Activated B cell treated with CpG ODN at 0.5 μM for 24 hours (primary cell): Measurements from ENCODE around the gene NOM1. TPM values are rescaled to one million over a fixed set of nuclear protein-coding genes. Genes with fewer than 3 reads are reported as not detected.
"Not testable (repeated sequence)": the region's sequence is repeated elsewhere in the genome, so short reads cannot be mapped to it uniquely, and the experiment has no call there.

Experiments
- ATAC-seq: fragments of 200-7000 bp; cut with Tn5 transposase; one replicate; pipeline ENCODE4 v1.10.0; 2021; ENCODE audit warnings: low read depth, mild to moderate bottlenecking, moderate library complexity
- CTCF ChIA-PET: fragments of 350-600 bp; sonication (Branson Sonifier 250); formaldehyde crosslinking; loops from one replicate; lab custom pipeline; 2021; ENCODE audit warnings: antibody characterized with exemption; lab: Charles Lee
- POLR2A ChIA-PET: fragments of 350-600 bp; sonication (Branson Sonifier 250); formaldehyde crosslinking; loops from one replicate; lab custom pipeline; 2021; ENCODE audit warnings: antibody characterized with exemption; lab: Charles Lee
- DNase-seq: peaks from one replicate; pipeline ENCODE4 v3.0.0; 2022
- H3K27ac Mint-ChIP-seq: one replicate; pipeline ENCODE4 v1.8.0; 2020; ENCODE audit warnings: mixed read lengths
- H3K27me3 Mint-ChIP-seq: one replicate; pipeline ENCODE4 v1.8.0; 2021; ENCODE audit warnings: mixed read lengths
- H3K36me3 Mint-ChIP-seq: one replicate; pipeline ENCODE4 v1.8.0; 2021; ENCODE audit warnings: low read depth, mixed read lengths
- H3K4me1 Mint-ChIP-seq: one replicate; pipeline ENCODE4 v1.8.0; 2021; ENCODE audit warnings: mixed read lengths
- H3K4me3 Mint-ChIP-seq: one replicate; pipeline ENCODE4 v1.8.0; 2020; ENCODE audit warnings: mild to moderate bottlenecking, mixed read lengths
- H3K9me3 Mint-ChIP-seq: one replicate; pipeline ENCODE4 v1.8.0; 2020; ENCODE audit warnings: mixed read lengths
- intact Hi-C: fragments of 100-400 bp; cut with micrococcal nuclease; formaldehyde crosslinking; loops from one replicate; pipeline ENCODE4 v1.15.1; 2024
- total RNA-seq: library from RNA; stranded (reverse); gene quantifications from 2 replicates; pipeline ENCODE4 v1.2.3, GENCODE V29; 2022
- TF ChIP-seq, protein P1 (sequence below): fragments of 200-600 bp; IDR thresholded peaks from one replicate; pipeline ENCODE4 v1.8.0; 2022; ENCODE audit warnings: antibody characterized with exemption, mild to moderate bottlenecking

NOM1 gene
- total RNA-seq = 34.7 and 39.1 TPM in 2 replicates

DNA sequence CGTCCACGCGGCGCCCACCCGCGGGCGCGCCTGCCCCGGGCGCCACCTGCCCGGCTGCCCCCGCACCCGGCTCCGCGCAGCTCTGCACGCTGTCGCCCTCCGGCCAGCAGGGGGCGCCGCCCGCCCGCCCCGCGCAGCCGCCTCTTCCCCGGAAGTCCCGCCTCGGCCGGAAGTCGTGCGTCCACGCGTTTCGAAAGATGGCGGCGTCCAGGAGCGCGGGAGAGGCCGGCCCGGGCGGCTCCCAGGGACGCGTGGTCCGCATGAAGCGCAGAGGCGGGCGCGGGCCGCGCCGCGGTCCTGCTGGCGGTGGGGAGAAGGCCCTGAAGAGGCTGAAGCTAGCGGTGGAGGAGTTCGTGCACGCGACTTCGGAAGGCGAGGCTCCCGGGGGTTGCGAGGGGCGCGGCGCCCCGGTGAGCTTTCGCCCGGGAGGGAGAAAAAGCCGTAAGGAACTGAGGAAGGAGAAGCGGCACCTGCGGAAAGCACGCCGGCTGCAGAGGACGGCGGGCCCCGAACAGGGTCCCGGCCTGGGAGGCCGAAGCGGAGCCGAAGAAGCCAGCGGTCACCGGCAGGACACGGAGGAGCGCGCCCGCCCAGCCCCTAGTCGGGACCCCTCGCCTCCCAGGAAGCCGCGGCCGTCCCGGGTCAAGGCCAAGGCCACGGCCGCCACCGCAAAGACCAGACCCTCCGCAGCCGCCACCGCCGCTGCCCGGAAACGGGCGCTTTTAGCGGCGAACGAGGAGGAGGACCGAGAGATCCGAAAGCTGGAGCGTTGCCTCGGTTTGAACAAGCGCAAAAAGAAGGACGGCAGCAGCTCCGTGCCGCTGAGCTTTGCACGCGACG, at the start of gene NOM1:
Gene NOM1, plus strand, starts transcription at position 172 of the 840 bp plus-strand sequence. Its CDS starts 26 bp downstream, at position 198.
- peak within 1 kb of the TSS; percentile 78 for H3K27ac Mint-ChIP-seq
- H3K4me1 Mint-ChIP-seq = peaks cover 24% of the 10 kb centered on the region
- peak; percentile 95 for DNase-seq
- TF ChIP-seq, protein P1, sequence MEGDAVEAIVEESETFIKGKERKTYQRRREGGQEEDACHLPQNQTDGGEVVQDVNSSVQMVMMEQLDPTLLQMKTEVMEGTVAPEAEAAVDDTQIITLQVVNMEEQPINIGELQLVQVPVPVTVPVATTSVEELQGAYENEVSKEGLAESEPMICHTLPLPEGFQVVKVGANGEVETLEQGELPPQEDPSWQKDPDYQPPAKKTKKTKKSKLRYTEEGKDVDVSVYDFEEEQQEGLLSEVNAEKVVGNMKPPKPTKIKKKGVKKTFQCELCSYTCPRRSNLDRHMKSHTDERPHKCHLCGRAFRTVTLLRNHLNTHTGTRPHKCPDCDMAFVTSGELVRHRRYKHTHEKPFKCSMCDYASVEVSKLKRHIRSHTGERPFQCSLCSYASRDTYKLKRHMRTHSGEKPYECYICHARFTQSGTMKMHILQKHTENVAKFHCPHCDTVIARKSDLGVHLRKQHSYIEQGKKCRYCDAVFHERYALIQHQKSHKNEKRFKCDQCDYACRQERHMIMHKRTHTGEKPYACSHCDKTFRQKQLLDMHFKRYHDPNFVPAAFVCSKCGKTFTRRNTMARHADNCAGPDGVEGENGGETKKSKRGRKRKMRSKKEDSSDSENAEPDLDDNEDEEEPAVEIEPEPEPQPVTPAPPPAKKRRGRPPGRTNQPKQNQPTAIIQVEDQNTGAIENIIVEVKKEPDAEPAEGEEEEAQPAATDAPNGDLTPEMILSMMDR = no peak
- intact Hi-C loops = loop anchor here (1.0 to 2.0 kb wide), 5 partner anchors 56 to 438 kb away; partner anchors contain the start of genes DNAJB6, LMBR1, RNF32 and UBE3C
- ChIA-PET POLR2A (interaction anchor here (1.6 to 1.7 kb wide), 2 partner anchors 26 to 56 kb away, joined by 5 to 14 read pairs; partner anchors contain the start of gene LMBR1), CTCF (interaction anchor here (0.9 to 1.3 kb wide), 3 partner anchors 24 to 63 kb away, joined by 3 to 4 read pairs (median 3); partner anchors contain the start of gene LMBR1)
- peaks cover 34% of the 10 kb centered on the region for H3K36me3 Mint-ChIP-seq
- peak; percentile 94 for ATAC-seq
- H3K4me3 Mint-ChIP-seq = peak within 1 kb of the TSS; percentile 93
- H3K27me3 Mint-ChIP-seq = peaks cover 8% of the 10 kb centered on the region
- no peaks in the 10 kb centered on the region for H3K9me3 Mint-ChIP-seq

DNA sequence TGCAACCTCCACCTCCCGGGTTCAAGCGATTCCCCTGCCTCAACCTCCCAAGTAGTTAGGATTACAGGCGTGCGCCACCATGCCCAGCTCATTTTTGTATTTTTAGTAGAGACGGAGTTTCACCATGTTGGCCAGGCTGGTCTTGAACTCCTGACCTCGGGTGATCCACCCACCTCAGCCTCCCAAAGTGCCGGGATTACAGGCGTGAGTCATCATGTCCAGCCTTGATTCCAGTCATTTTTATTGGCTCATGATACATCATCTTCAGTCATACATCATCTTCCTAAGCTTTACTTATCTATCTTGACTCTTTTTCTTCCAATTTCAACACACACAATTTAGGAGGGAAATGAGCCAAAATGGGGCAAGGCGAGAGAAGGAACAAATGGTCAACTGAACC, 49.4 kb upstream of the NOM1 start:
- ATAC-seq, POLR2A ChIA-PET, H3K27ac Mint-ChIP-seq, H3K4me3 Mint-ChIP-seq, CTCF ChIA-PET, DNase-seq, H3K27me3 Mint-ChIP-seq, H3K36me3 Mint-ChIP-seq, H3K9me3 Mint-ChIP-seq: not testable (repeated sequence)
- intact Hi-C loops = loop anchor here (10.0 kb wide), 1 partner anchor 375 kb away; no protein-coding TSS in a partner anchor
- peaks cover 16% of the 10 kb centered on the region for H3K4me1 Mint-ChIP-seq

GRCh38 chr7:156903232-156903909, 46.1 kb upstream of the NOM1 start:
- Mint-ChIP-seq H3K4me1 (no peaks in the 10 kb centered on the region), H3K27me3 (peaks cover 3% of the 10 kb centered on the region), H3K4me3 (no peak overlapping the region), H3K9me3 (no peaks in the 10 kb centered on the region), H3K36me3 (no peaks in the 10 kb centered on the region), H3K27ac (no peak overlapping the region)
- no peak for ATAC-seq
- no peak for DNase-seq
- TF ChIP-seq, protein P1 = no peak
- intact Hi-C loops = loop anchor here (10.0 kb wide), 1 partner anchor 371 kb away; no protein-coding TSS in a partner anchor
- CTCF ChIA-PET = no interaction called here
- POLR2A ChIA-PET = no interaction called here

- H3K27me3 Mint-ChIP-seq = peaks cover 6% of the 10 kb centered on the region
- no peaks in the 10 kb centered on the region for H3K9me3 Mint-ChIP-seq
- TF ChIP-seq, protein P1 = no peak
- ChIA-PET POLR2A (interaction anchor here (0.6 kb wide), 1 partner anchor 1993 kb away, joined by 3 read pairs; no protein-coding TSS in a partner anchor), CTCF (no interaction called here)
- intact Hi-C loops = loop anchor here (5.0 to 10.0 kb wide), 2 partner anchors 369 to 436 kb away; no protein-coding TSS in a partner anchor
- DNase-seq = no peak
- no peak overlapping the region for H3K27ac Mint-ChIP-seq
- H3K4me1 Mint-ChIP-seq = peaks cover 4% of the 10 kb centered on the region
- H3K4me3 Mint-ChIP-seq = no peak overlapping the region
- no peaks in the 10 kb centered on the region for H3K36me3 Mint-ChIP-seq
- no peak for ATAC-seq
Measured at GRCh38 chr7:156906200-156906649, 43.3 kb upstream of the NOM1 start.

- CTCF ChIA-PET = no interaction called here
- POLR2A ChIA-PET = interaction anchor here (0.7 kb wide), 1 partner anchor 231 kb away, joined by 3 read pairs; the partner anchor contains the start of gene UBE3C
- H3K9me3 Mint-ChIP-seq = no peaks in the 10 kb centered on the region
- H3K27ac Mint-ChIP-seq = no peak overlapping the region
- ATAC-seq = no peak
- H3K27me3 Mint-ChIP-seq = peaks cover 7% of the 10 kb centered on the region
- no peak for DNase-seq
- intact Hi-C loops = loop anchor here (2.0 to 10.0 kb wide), 3 partner anchors 343 to 435 kb away; no protein-coding TSS in a partner anchor
- H3K4me1 Mint-ChIP-seq = peaks cover 4% of the 10 kb centered on the region
- TF ChIP-seq, protein P1 = no peak
- H3K4me3 Mint-ChIP-seq = no peak overlapping the region
- H3K36me3 Mint-ChIP-seq = no peaks in the 10 kb centered on the region
Measured at GRCh38 chr7:156907656-156908055, 41.9 kb upstream of the NOM1 start.

DNA sequence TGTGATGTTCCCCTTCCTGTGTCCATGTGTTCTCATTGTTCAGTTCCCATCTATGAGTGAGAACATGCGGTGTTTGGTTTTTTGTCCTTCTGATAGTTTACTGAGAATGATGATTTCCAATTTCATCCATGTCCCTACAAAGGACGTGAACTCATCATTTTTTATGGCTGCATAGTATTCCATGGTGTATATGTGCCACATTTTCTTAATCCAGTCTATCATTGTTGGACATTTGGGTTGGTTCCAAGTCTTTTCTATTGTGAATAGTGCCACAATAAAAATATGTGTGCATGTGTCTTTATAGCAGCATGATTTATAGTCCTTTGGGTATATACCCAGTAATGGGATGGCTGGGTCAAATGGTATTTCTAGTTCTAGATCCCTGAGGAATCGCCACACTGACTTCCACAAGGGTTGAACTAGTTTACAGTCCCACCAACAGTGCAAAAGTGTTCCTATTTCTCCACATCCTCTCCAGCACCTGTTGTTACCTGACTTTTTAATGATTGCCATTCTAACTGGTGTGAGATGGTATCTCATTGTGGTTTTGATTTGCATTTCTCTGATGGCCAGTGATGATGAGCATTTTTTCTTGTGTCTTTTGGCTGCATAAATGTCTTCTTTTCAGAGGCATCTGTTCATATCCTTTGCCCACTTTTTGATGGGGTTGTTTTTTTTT, 39.8 kb upstream of the NOM1 start:
- H3K36me3 Mint-ChIP-seq, H3K27me3 Mint-ChIP-seq, H3K4me1 Mint-ChIP-seq, CTCF ChIA-PET, H3K4me3 Mint-ChIP-seq, POLR2A ChIA-PET, H3K27ac Mint-ChIP-seq, ATAC-seq, DNase-seq, H3K9me3 Mint-ChIP-seq: not testable (repeated sequence)
- intact Hi-C loops = loop anchor here (2.0 to 10.0 kb wide), 3 partner anchors 341 to 433 kb away; no protein-coding TSS in a partner anchor
